ENCODE measurements around the gene DEDD2. TPM values are rescaled to one million over a fixed set of nuclear protein-coding genes. Genes with fewer than 3 reads are reported as not detected.
A peak's percentile ranks its signal among the peaks of the same experiment; 100 is the strongest.

Gene DEDD2
- total and polyA plus RNA-seq, 10 of the 15 experiments (the other 5 are each of a cell fraction or from before 2014, with no cell fraction given): 2.5 to 24.7 (median 17.6) TPM

GRCh38 chr19:42234364-42234763 lies 16.9 kb upstream of the DEDD2 start (continued):
- TF ChIP-seq RUNX3 (IDR thresholded peaks at IDR 0.05; ENCODE audit: low read length) (no peak), HDGF (IDR thresholded peaks at IDR 0.05) (no peak)

DNA sequence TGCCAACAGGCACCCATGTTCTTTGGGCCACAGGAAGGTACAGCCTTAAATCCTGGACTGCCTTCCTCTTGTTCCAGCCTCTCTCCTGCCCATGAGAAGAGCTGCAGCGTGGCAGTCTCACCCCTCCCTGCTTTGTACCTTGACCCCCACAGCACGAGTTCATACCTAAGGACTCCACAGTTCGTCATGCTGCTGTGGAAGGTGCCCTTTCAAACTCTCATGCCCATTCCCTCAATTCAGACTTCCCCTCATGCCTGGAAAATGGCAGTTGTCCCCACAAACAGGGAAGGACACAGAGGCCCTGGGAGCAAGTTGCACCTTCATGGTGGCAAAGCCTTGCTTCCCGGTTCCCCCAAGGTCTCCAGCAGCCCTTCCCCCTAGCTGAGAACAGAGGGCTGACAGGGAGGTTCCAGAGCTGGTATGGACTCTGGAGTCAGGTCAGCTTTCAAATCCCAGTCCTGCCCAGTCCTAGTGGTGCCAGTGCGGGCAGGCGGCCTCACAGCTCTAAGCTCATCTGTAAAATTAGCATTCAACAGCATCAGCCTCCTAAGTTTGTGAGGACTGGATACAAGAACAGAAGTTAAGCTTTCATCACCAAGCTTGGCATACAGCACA lies 16.3 kb upstream of the DEDD2 start:
- Histone ChIP-seq H3K4me2 (ENCODE audit: control insufficient read depth, insufficient read depth) (no peak overlapping the region), H4K20me1 (ENCODE audit: control insufficient read depth, insufficient read depth) (no peaks in the 10 kb centered on the region), H3K9me3 (replicated peaks; ENCODE audit: control insufficient read depth, insufficient read depth, low read length) (no peaks in the 10 kb centered on the region), H3K4me3 (no peak overlapping the region), H3K27me3 (replicated peaks in 1 of 2; ENCODE audit: control insufficient read depth in 2 of 2, insufficient read depth in 2 of 2, low read length in 1 of 2) (no peaks in the 10 kb centered on the region), H3K36me3 (ENCODE audit: control insufficient read depth in 2 of 2, insufficient read depth in 2 of 2, low read length in 1 of 2) (peaks cover 30 to 34% of the 10 kb centered on the region in 2 experiments; a peak in 3 of 4 replicates), H3K27ac (ENCODE audit: control insufficient read depth, insufficient read depth) (no peak overlapping the region), H3K9ac (ENCODE audit: control insufficient read depth, insufficient read depth, low read length) (no peak overlapping the region), H3K79me2 (ENCODE audit: control insufficient read depth, insufficient read depth, low read length) (peaks cover 1% of the 10 kb centered on the region), H3K4me1 (ENCODE audit: control insufficient read depth, insufficient read depth, low read length) (no peaks in the 10 kb centered on the region), H2AFZ (ENCODE audit: control insufficient read depth, low read depth, low read length) (no peak overlapping the region)
- ChIA-PET SMC1A (ENCODE audit: uncharacterized antibody, unreplicated experiment) (interaction anchor here (0.7 kb wide), 1 partner anchor 14 kb away, joined by 4 read pairs; no protein-coding TSS in a partner anchor), CTCF (interaction anchor here (1.0 to 1.8 kb wide), 3 partner anchors 11 to 200 kb away, joined by 3 to 6 read pairs (median 4); no protein-coding TSS in a partner anchor), POLR2A (interaction anchor here (1.2 kb wide), 1 partner anchor 14 kb away, joined by 3 read pairs; the partner anchor contains the start of gene ZNF526), RAD21 (ENCODE audit: unreplicated experiment) (interaction anchor here (1.4 to 2.3 kb wide), 2 partner anchors 9 to 63 kb away, joined by 3 to 5 read pairs; no protein-coding TSS in a partner anchor)
- in situ Hi-C loops (cut with MboI) (no loop called here), intact Hi-C loops (cut with micrococcal nuclease; ENCODE audit: unreplicated experiment) (no loop called here)
- no TSS peak for BruUV-seq (replicated peaks)
- WGBS (ENCODE audit: insufficient coverage, insufficient replicate concordance, low lambda C conversion rate, missing lambda C conversion rate): 93% methylated on average over 6 of the region's 6 CpGs
- TF ChIP-seq CHD1 (IDR thresholded peaks at IDR 0.05; ENCODE audit: low read depth, low read length) (no peak), POLR2A (IDR thresholded peaks at IDR 0.05; ENCODE audit: low read depth, low read length) (peak; percentile 40; the same call in 1 of the 2 replicates)
- no peak for DNase-seq (ENCODE audit: low read depth, low spot score)
- no peak for FAIRE-seq
- ATAC-seq: no peak

DNA sequence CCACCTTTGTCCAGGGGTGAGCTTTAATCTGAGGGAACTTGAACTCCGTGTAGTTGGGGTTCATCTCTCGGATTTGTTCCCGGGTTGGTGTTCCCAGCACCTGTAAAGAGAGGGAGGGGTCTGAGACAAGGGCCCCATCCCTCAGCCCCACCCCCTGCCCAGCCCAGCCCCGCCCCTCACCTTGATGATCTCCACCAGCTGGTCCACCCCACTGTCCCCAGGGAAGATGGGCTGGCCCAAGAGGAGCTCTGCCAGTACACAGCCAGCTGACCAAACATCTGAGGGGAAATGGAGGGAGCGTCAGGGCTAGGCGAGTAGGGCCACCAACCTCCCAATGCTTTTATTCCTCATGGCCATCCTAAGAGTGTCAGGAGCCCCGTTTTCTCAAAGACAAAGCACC lies 15.6 kb upstream of the DEDD2 start:
- intact Hi-C loops (cut with micrococcal nuclease; ENCODE audit: unreplicated experiment) (no loop called here), in situ Hi-C loops (cut with MboI) (no loop called here)
- CTCF ChIA-PET: interaction anchor here (1.0 to 1.8 kb wide), 4 partner anchors 9 to 200 kb away, joined by 3 to 6 read pairs (median 4); partner anchors contain the start of gene GSK3A
- FAIRE-seq: no peak
- Histone ChIP-seq H3K27me3 (replicated peaks in 1 of 2; ENCODE audit: control insufficient read depth in 2 of 2, insufficient read depth in 2 of 2, low read length in 1 of 2) (no peaks in the 10 kb centered on the region), H3K27ac (ENCODE audit: control insufficient read depth, insufficient read depth) (no peak overlapping the region), H3K4me3 (no peak overlapping the region), H3K79me2 (ENCODE audit: control insufficient read depth, insufficient read depth, low read length) (no peaks in the 10 kb centered on the region), H3K36me3 (ENCODE audit: control insufficient read depth in 2 of 2, insufficient read depth in 2 of 2, low read length in 1 of 2) (peaks cover 30 to 36% of the 10 kb centered on the region in 2 experiments; a peak in 3 of 4 replicates), H2AFZ (ENCODE audit: control insufficient read depth, low read depth, low read length) (no peak overlapping the region), H4K20me1 (ENCODE audit: control insufficient read depth, insufficient read depth) (no peaks in the 10 kb centered on the region; the same call in 1 of the 2 replicates), H3K4me2 (ENCODE audit: control insufficient read depth, insufficient read depth) (no peak overlapping the region), H3K9me3 (replicated peaks; ENCODE audit: control insufficient read depth, insufficient read depth, low read length) (no peaks in the 10 kb centered on the region), H3K4me1 (ENCODE audit: control insufficient read depth, insufficient read depth, low read length) (no peaks in the 10 kb centered on the region), H3K9ac (ENCODE audit: control insufficient read depth, insufficient read depth, low read length) (no peak overlapping the region)
- SMC1A ChIA-PET (ENCODE audit: uncharacterized antibody, unreplicated experiment): interaction anchor here (0.7 kb wide), 1 partner anchor 14 kb away, joined by 4 read pairs; no protein-coding TSS in a partner anchor
- POLR2A ChIA-PET: no interaction called here
- ATAC-seq: no peak
- WGBS (ENCODE audit: insufficient coverage, insufficient replicate concordance, low lambda C conversion rate, missing lambda C conversion rate): 76% methylated on average over 6 of the region's 7 CpGs
- BruUV-seq (replicated peaks): no TSS peak
- no peak for DNase-seq (ENCODE audit: low read depth, low spot score)
- TF ChIP-seq SMC3 (IDR thresholded peaks at IDR 0.05; ENCODE audit: borderline replicate concordance, low read length): no peak
- TF ChIP-seq FOXM1 (IDR thresholded peaks at IDR 0.05; ENCODE audit: low read depth, low read length): no peak
- TF ChIP-seq CBX3 (IDR thresholded peaks at IDR 0.05; ENCODE audit: borderline replicate concordance, low read depth): no peak
- TF ChIP-seq NFIC (IDR thresholded peaks at IDR 0.05; ENCODE audit: low read depth, low read length): no peak
- no peak for TF ChIP-seq ASH2L (IDR thresholded peaks at IDR 0.05; ENCODE audit: borderline replicate concordance, low read depth)
- no peak for TF ChIP-seq HCFC1 (IDR thresholded peaks at IDR 0.05; ENCODE audit: low read length)
- RAD21 ChIA-PET (ENCODE audit: unreplicated experiment): interaction anchor here (1.4 to 2.3 kb wide), 2 partner anchors 10 to 63 kb away, joined by 3 to 5 read pairs; no protein-coding TSS in a partner anchor

Measured in GM12878 (cell line).